Lower leg skin (tissue), 3 donors: ENCODE measurements around the gene R3HDM2.

Experiments used
- POLR2A ChIP-seq, 2 donors: fragments of 450-650 bp; IDR thresholded peaks; one replicate each; pipeline ENCODE4 v1.6.1; 2016 to 2017; ENCODE audit warnings: antibody characterized with exemption in 2 of 2, mild to moderate bottlenecking in 1 of 2, moderate library complexity in 1 of 2
- TF ChIP-seq, protein P1 (sequence below), 3 donors: fragments of 450-650 bp; IDR thresholded peaks; one replicate each; pipeline ENCODE4 v1.5.1; 2016; ENCODE audit warnings: antibody characterized with exemption in 3 of 3, mild to moderate bottlenecking in 3 of 3, moderate library complexity in 2 of 3

DNA sequence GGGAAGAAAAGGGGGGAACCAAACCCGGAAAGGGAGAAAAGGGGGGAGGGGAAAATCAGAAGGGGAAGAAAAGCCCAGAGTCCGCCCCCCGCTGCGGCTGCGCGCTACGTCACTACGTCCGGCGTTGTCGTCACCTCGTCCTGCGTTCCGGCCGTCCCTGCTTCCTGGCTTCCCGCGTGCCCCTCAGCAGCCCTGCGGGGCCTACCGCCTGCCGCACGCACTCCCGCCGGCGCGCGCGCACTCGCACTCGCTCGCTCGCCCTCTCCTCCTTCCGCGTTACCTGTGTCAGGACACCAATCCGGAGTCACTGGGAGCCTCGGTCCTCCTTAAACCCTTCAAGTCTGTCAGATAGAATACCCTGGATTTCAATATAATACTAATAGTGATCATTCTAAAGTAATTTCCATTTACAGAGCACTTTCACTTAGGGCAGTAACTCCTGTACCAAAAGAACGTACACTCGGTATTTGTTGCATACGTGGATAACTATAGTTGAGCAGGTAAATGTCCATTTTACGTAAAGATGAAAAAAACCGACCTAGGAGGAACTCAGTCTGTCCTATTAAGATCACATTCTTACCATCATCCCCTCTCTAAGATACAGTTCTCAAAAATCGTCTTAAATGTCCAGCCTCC is at the start of gene R3HDM2:
- TF ChIP-seq, protein P1, sequence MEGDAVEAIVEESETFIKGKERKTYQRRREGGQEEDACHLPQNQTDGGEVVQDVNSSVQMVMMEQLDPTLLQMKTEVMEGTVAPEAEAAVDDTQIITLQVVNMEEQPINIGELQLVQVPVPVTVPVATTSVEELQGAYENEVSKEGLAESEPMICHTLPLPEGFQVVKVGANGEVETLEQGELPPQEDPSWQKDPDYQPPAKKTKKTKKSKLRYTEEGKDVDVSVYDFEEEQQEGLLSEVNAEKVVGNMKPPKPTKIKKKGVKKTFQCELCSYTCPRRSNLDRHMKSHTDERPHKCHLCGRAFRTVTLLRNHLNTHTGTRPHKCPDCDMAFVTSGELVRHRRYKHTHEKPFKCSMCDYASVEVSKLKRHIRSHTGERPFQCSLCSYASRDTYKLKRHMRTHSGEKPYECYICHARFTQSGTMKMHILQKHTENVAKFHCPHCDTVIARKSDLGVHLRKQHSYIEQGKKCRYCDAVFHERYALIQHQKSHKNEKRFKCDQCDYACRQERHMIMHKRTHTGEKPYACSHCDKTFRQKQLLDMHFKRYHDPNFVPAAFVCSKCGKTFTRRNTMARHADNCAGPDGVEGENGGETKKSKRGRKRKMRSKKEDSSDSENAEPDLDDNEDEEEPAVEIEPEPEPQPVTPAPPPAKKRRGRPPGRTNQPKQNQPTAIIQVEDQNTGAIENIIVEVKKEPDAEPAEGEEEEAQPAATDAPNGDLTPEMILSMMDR (IDR thresholded peaks at IDR 0.05): no peak
- TF ChIP-seq POLR2A (IDR thresholded peaks at IDR 0.05): peak in 1 of 2 donors; percentile 70
